Gastroesophageal sphincter (tissue), 2 donors: ENCODE data around the gene OPCML.

Source experiments
- POLR2A ChIP-seq, 2 donors: fragments of 450-650 bp; IDR thresholded peaks; one replicate each; pipeline ENCODE4 v1.6.1; 2017; ENCODE audit warnings: antibody characterized with exemption in 2 of 2, mild to moderate bottlenecking in 2 of 2, moderate library complexity in 1 of 2
- POLR2AphosphoS5 ChIP-seq: sonication (generic); formaldehyde crosslinking; IDR thresholded peaks from one replicate; pipeline ENCODE4 v1.6.1; 2017; ENCODE audit warnings: antibody characterized with exemption

GRCh38 chr11:133354069-133354468 is 178.2 kb downstream of the OPCML start:
- TF ChIP-seq POLR2AphosphoS5 = no peak
- TF ChIP-seq POLR2A (IDR thresholded peaks at IDR 0.05) = no peak
